ENCODE measurements around the gene RSPRY1.

RSPRY1 gene

GRCh38 chr16:57260294-57260929 is 74.3 kb downstream of the RSPRY1 start:
- peak; percentile 66 for DNase-seq (ENCODE audit: low spot score)

GRCh38 chr16:57261806-57262205 is 75.7 kb downstream of the RSPRY1 start:
- TF ChIP-seq CTCF (IDR thresholded peaks at IDR 0.05; ENCODE audit: extremely low read depth, missing control alignments), result no peak
- DNase-seq (ENCODE audit: low spot score), result no peak

More at GRCh38 chr16:57260294-57260929, 74.3 kb downstream of the RSPRY1 start:
- no peak for TF ChIP-seq CTCF (IDR thresholded peaks at IDR 0.05; ENCODE audit: extremely low read depth, missing control alignments)

- no peak for TF ChIP-seq CTCF (IDR thresholded peaks at IDR 0.05; ENCODE audit: extremely low read depth, missing control alignments)
- no peak for DNase-seq (ENCODE audit: low spot score)
These were observed 76.9 kb downstream of the RSPRY1 start for GRCh38 chr16:57262841-57263540.

GRCh38 chr16:57263541-57264351 is 77.6 kb downstream of the RSPRY1 start:
- TF ChIP-seq CTCF (IDR thresholded peaks at IDR 0.05; ENCODE audit: extremely low read depth, missing control alignments), result no peak
- DNase-seq (ENCODE audit: low spot score), result no peak

- no peak for DNase-seq (ENCODE audit: low spot score)
These were observed 78.3 kb downstream of the RSPRY1 start for GRCh38 chr16:57264381-57264780.

GRCh38 chr16:57264950-57265371 is 78.8 kb downstream of the RSPRY1 start:
- TF ChIP-seq CTCF (IDR thresholded peaks at IDR 0.05; ENCODE audit: extremely low read depth, missing control alignments), result no peak
- DNase-seq (ENCODE audit: low spot score), result no peak

More at GRCh38 chr16:57264381-57264780, 78.3 kb downstream of the RSPRY1 start:
- TF ChIP-seq CTCF (IDR thresholded peaks at IDR 0.05; ENCODE audit: extremely low read depth, missing control alignments), result no peak
